HG03457 (cell line): Measurements from ENCODE around the gene SCIMP.
"Not testable (repeated sequence)": the region's sequence is repeated elsewhere in the genome, so short reads cannot be mapped to it uniquely, and the experiment has no call there.

Experiments used
- ATAC-seq: cut with Tn5 transposase; IDR thresholded peaks from one replicate; pipeline ENCODE4 v1.9.1; 2021; ENCODE audit warnings: moderate number of reproducible peaks; ENCODE audit not compliant: unreplicated experiment

SCIMP gene

GRCh38 chr17:5234645-5235576 lies at the start of gene SCIMP:
SCIMP (minus strand) TSS chr17:5234860; CDS start chr17:5234755, 105 bp downstream.
- peak; percentile 48 for ATAC-seq

- no peak for ATAC-seq
Measured at GRCh38 chr17:5283571-5284315, 49.1 kb upstream of the SCIMP start.

- peak; percentile 10 for ATAC-seq
Measured at GRCh38 chr17:5282642-5283217, 48.1 kb upstream of the SCIMP start.

- ATAC-seq, result peak; percentile 62
Measured at GRCh38 chr17:5281814-5282641, 47.4 kb upstream of the SCIMP start, which contains the start of gene RABEP1. RABEP1 (plus strand) TSS chr17:5282284; CDS start chr17:5282487, 203 bp downstream.

GRCh38 chr17:5272322-5272721 lies 37.7 kb upstream of the SCIMP start:
- no peak for ATAC-seq

GRCh38 chr17:5269241-5269960 lies 34.7 kb upstream of the SCIMP start:
- ATAC-seq, result no peak

- no peak for ATAC-seq
Measured at GRCh38 chr17:5264893-5265292, 30.2 kb upstream of the SCIMP start.

GRCh38 chr17:5263441-5263840 lies 28.8 kb upstream of the SCIMP start:
- no peak for ATAC-seq

GRCh38 chr17:5262416-5262991 lies 27.8 kb upstream of the SCIMP start:
- no peak for ATAC-seq

GRCh38 chr17:5260542-5260941 lies 25.9 kb upstream of the SCIMP start:
- ATAC-seq, result no peak

- ATAC-seq, result no peak
Measured at GRCh38 chr17:5257124-5257523, 22.5 kb upstream of the SCIMP start.

GRCh38 chr17:5254903-5255521 lies 20.4 kb upstream of the SCIMP start:
- no peak for ATAC-seq

- ATAC-seq, result no peak
Measured at GRCh38 chr17:5254414-5254813, 19.8 kb upstream of the SCIMP start.

- ATAC-seq, result no peak
Measured at GRCh38 chr17:5249615-5250014, 15.0 kb upstream of the SCIMP start.

GRCh38 chr17:5248821-5249479 lies 14.3 kb upstream of the SCIMP start:
- ATAC-seq, result no peak

- ATAC-seq, result no peak
Measured at GRCh38 chr17:5247621-5248020, 13.0 kb upstream of the SCIMP start.

GRCh38 chr17:5241861-5242671 lies 7.4 kb upstream of the SCIMP start:
- no peak for ATAC-seq

- not testable (repeated sequence) for ATAC-seq
Measured at GRCh38 chr17:5239769-5240168, 5.1 kb upstream of the SCIMP start.
